ENCODE results near the gene CPN1.
"Not testable (repeated sequence)": the region's sequence is repeated elsewhere in the genome, so short reads cannot be mapped to it uniquely, and the experiment has no call there.

Gene CPN1

DNA sequence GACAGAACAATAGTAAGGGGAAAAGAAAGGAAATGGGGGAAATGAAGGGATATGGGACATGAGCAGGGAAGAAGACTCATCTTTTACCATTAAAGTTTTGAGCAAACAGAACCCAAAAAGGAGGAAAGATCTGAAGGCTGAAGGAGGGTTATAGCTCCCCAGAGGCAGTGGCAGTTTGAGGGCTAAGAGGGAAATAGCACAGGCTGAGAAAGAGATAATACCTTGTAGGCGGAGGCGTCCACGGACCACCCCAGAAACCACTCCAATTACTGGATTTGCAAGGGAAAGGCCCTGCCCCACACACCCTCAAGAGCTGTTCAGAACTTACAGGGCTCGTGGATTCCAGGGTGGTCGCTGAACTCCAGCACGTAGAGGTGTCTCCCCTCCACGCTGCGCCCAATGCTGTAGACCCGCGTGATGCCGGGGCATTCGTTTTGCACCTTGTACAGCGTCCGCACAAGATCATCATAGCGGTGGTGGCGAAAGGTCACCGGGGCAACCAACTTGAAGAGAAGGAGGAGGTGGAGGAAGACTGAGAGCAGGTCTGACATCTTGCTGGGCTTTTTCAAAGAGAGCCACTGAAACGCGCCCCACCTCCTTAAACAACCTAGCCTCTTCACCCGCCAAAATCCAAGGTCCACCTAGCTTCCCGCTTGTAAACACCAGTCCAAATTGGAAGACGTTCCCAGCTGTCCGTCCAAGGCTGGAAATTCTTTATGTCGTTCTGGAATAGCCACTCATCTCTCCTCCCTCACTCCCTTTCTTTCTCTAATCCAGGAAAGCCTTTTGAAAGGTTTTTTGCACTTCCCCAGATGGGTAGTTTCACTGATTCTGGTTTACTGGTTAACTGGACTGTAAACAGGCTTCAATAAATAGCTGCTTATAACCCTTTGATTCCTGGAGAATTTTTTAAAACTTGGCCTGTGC is at the start of gene CPN1:
Gene CPN1, minus strand, starts transcription at position 795 of the 927 bp plus-strand sequence. Its CDS starts 244 bp downstream, at position 551.
- TF ChIP-seq, protein P1, sequence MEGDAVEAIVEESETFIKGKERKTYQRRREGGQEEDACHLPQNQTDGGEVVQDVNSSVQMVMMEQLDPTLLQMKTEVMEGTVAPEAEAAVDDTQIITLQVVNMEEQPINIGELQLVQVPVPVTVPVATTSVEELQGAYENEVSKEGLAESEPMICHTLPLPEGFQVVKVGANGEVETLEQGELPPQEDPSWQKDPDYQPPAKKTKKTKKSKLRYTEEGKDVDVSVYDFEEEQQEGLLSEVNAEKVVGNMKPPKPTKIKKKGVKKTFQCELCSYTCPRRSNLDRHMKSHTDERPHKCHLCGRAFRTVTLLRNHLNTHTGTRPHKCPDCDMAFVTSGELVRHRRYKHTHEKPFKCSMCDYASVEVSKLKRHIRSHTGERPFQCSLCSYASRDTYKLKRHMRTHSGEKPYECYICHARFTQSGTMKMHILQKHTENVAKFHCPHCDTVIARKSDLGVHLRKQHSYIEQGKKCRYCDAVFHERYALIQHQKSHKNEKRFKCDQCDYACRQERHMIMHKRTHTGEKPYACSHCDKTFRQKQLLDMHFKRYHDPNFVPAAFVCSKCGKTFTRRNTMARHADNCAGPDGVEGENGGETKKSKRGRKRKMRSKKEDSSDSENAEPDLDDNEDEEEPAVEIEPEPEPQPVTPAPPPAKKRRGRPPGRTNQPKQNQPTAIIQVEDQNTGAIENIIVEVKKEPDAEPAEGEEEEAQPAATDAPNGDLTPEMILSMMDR (IDR thresholded peaks at IDR 0.05; ENCODE audit: control insufficient read depth, insufficient read depth, low read depth, low read length, missing control alignments): no peak
- no peak within 1 kb of the TSS for H3K4me3 ChIP-seq (ENCODE audit: control insufficient read depth, low read depth, low read length)
- DNase-seq (ENCODE audit: low read depth): no peak

DNA sequence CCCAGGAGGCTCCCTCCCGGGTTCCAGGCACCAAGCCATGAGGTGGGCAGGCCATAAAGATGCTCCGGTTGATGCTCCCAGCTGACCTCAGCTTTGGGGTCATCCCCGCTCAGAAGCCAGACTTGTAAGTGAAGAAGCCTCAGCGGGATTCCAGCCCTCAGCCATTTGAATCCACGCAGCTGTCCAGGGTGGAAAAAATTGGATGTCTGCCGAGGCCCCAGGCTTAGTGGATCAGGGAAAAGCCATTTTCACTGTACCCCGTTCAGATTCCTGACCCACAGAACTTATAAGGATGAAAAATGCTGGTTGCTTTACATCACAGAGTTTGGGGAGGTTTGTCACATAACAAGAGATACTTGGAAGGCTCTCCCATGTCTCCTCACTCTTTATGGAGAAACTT is 49.2 kb upstream of the CPN1 start:
- TF ChIP-seq, protein P1 (IDR thresholded peaks at IDR 0.05; ENCODE audit: control insufficient read depth, insufficient read depth, low read depth, low read length, missing control alignments): no peak
- no peak overlapping the region for H3K4me3 ChIP-seq (ENCODE audit: control insufficient read depth, low read depth, low read length)

DNA sequence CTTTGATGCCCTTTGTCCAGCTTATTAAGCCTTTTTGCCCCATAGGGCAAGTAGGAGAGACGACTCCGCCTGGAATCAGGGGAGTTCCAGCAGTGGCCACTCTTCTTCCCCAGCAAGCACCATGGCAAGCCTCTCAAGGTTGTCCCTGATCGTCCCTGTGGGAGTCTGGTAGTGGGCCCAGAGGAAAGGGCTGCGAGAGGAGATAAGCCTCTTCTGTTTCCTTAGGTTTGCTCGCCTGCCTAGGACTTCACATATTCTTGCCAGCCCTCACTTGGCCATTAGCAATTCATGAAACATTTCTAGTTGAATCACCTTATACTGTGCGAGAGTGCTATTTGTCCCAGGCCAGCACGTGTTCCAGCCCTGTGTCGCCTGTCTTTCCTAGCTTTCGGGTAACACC is 47.8 kb upstream of the CPN1 start:
- TF ChIP-seq, protein P1 (IDR thresholded peaks at IDR 0.05; ENCODE audit: control insufficient read depth, insufficient read depth, low read depth, low read length, missing control alignments): no peak
- H3K4me3 ChIP-seq (ENCODE audit: control insufficient read depth, low read depth, low read length): no peak overlapping the region
- no peak for DNase-seq (ENCODE audit: low read depth)

More for the DNA sequence above, 49.2 kb upstream of the CPN1 start:
- no peak for DNase-seq (ENCODE audit: low read depth)

DNA sequence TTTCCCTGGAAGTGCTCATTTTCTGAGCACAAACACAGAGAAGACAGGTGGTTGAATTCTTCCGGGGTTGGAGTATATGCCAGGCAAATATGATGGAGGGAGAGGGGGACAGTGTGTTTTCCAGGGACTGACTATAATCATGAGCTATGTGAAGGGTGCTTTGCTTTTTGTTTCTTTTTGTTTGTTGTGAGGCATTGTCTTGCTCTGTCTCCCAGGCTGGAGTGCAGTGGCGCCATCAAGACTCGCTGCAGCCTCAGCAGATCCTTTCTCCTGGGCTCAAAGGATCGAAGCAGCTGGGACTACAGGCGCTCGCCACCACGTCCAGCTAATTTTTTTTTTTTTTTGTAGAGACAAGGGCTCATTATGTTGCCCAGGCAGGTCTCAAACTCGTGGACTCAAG is 47.3 kb upstream of the CPN1 start:
- no peak overlapping the region for H3K4me3 ChIP-seq (ENCODE audit: control insufficient read depth, low read depth, low read length)
- DNase-seq (ENCODE audit: low read depth): no peak
- TF ChIP-seq, protein P1 (IDR thresholded peaks at IDR 0.05; ENCODE audit: control insufficient read depth, insufficient read depth, low read depth, low read length, missing control alignments): no peak

DNA sequence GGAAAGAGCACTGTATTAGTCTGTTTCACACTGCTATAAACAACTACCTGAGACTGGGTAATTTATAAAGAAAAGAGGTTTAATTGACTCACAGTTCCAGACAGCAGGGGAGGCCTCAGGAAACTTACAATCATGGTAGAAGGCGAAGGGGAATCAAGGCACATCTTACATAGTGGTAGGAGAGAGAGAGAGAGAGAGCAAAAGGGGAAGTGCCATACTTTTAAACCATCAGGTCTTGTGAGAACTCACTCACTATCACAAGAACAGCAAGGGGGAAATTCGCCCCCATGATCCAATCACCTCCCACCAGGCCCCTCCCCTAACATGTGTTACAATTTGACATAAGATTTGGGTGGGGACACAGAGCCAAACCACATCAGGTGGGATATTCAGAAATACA is 43.7 kb upstream of the CPN1 start:
- DNase-seq (ENCODE audit: low read depth); H3K4me3 ChIP-seq (ENCODE audit: control insufficient read depth, low read depth, low read length): not testable (repeated sequence)

DNA sequence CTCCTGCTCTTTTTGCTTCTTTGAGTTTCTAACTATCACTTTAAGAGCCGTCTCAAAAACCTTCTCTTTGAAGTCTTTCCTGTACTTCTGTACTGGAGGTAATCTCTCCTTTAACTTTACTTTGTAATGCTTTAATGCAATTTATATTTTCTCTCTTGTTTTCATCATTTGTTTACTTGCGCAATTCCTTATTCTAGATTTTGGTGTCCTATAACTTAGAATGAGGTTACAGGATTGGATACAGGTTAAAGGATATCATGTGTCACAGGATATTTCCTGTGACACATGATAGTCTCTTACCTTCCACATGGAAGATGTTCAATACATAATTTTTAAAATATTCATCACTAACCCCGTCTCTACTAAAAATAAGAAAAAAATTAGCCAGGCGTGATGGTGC is 42.4 kb upstream of the CPN1 start:
- no peak overlapping the region for H3K4me3 ChIP-seq (ENCODE audit: control insufficient read depth, low read depth, low read length)
- no peak for DNase-seq (ENCODE audit: low read depth)
- TF ChIP-seq, protein P1 (IDR thresholded peaks at IDR 0.05; ENCODE audit: control insufficient read depth, insufficient read depth, low read depth, low read length, missing control alignments): no peak

DNA sequence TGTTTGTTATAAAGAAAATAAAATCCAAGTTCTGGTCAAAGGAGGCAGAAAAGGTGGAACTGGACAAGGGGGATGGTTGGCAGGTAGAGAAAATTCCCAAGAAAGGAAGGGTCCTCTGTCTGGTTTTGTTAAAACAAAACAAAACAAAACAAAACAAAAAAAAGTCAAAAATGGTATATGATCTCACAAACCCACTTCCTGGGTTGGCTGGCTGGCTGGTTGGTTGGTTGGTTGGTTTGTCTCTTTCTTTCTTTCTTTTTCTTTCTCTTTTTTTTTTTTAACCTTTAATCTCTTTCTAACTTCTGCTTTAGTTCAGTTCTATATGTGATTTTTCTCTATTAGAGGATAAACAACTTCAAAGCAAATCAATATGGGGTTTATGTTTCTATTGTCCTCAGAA is 41.1 kb upstream of the CPN1 start:
- no peak overlapping the region for H3K4me3 ChIP-seq (ENCODE audit: control insufficient read depth, low read depth, low read length)
- TF ChIP-seq, protein P1 (IDR thresholded peaks at IDR 0.05; ENCODE audit: control insufficient read depth, insufficient read depth, low read depth, low read length, missing control alignments): no peak
- no peak for DNase-seq (ENCODE audit: low read depth)

Data from AG09309 (cell line).